ENCODE data around the gene KCNQ1.

- TF ChIP-seq CTCF (IDR thresholded peaks at IDR 0.05) (no peak), POLR2A (IDR thresholded peaks at IDR 0.05) (no peak)
These were observed 335.4 kb downstream of the KCNQ1 start for GRCh38 chr11:2779981-2780849.
